ENCODE measurements around the gene DOK7.

GRCh38 chr4:3532751-3533422 lies 69.8 kb downstream of the DOK7 start:
- TF ChIP-seq EZH2 (IDR thresholded peaks at IDR 0.05), result no peak
- no peak for TF ChIP-seq POLR2AphosphoS5 (IDR thresholded peaks at IDR 0.05; ENCODE audit: borderline replicate concordance, low read depth, low read length)
